Measurements from ENCODE around the gene LRIG2. TPM values are rescaled to one million over a fixed set of nuclear protein-coding genes. Genes with fewer than 3 reads are reported as not detected.
"Not testable (repeated sequence)": the region's sequence is repeated elsewhere in the genome, so short reads cannot be mapped to it uniquely, and the experiment has no call there.

Gene LRIG2
- total RNA-seq, 2 experiments from 2014 or later = 13.0 to 13.8 TPM

GRCh38 chr1:113042285-113043143, 30.5 kb upstream of the LRIG2 start:
- Mint-ChIP-seq H3K36me3 (ENCODE audit: low read depth) (no peaks in the 10 kb centered on the region), H3K27ac (peak overlapping the region; percentile 10), H3K4me1 (peaks cover 35% of the 10 kb centered on the region), H3K9me3 (no peaks in the 10 kb centered on the region), H3K27me3 (no peaks in the 10 kb centered on the region), H3K4me3 (no peak overlapping the region)
- CTCF ChIA-PET = interaction anchor here (0.6 to 2.5 kb wide), 8 partner anchors 10 to 323 kb away, joined by 3 to 13 read pairs (median 4); partner anchors contain the start of gene LRIG2
- POLR2A ChIA-PET = interaction anchor here (0.6 kb wide), 1 partner anchor 660 kb away, joined by 3 read pairs; no protein-coding TSS in a partner anchor
- peak; percentile 20 for DNase-seq

- CTCF ChIA-PET = interaction anchor here (1.1 to 2.5 kb wide), 6 partner anchors 11 to 324 kb away, joined by 3 to 13 read pairs (median 4); partner anchors contain the start of gene LRIG2
- DNase-seq; POLR2A ChIA-PET; H3K27ac Mint-ChIP-seq; H3K9me3 Mint-ChIP-seq; H3K27me3 Mint-ChIP-seq; H3K4me3 Mint-ChIP-seq; H3K36me3 Mint-ChIP-seq (ENCODE audit: low read depth): not testable (repeated sequence)
- H3K4me1 Mint-ChIP-seq = peaks cover 41% of the 10 kb centered on the region
These were observed 29.9 kb upstream of the LRIG2 start for GRCh38 chr1:113043144-113043488.

GRCh38 chr1:113046569-113046968, 26.4 kb upstream of the LRIG2 start:
- CTCF ChIA-PET = interaction anchor here (1.1 to 1.8 kb wide), 2 partner anchors 19 to 26 kb away, joined by 4 to 7 read pairs; partner anchors contain the start of gene LRIG2
- Mint-ChIP-seq H3K27me3 (no peaks in the 10 kb centered on the region), H3K9me3 (no peaks in the 10 kb centered on the region), H3K36me3 (ENCODE audit: low read depth) (no peaks in the 10 kb centered on the region), H3K4me3 (peak overlapping the region; percentile 55), H3K4me1 (peaks cover 47% of the 10 kb centered on the region), H3K27ac (peak overlapping the region; percentile 85)
- peak; percentile 37 for DNase-seq
- POLR2A ChIA-PET = no interaction called here

DNA sequence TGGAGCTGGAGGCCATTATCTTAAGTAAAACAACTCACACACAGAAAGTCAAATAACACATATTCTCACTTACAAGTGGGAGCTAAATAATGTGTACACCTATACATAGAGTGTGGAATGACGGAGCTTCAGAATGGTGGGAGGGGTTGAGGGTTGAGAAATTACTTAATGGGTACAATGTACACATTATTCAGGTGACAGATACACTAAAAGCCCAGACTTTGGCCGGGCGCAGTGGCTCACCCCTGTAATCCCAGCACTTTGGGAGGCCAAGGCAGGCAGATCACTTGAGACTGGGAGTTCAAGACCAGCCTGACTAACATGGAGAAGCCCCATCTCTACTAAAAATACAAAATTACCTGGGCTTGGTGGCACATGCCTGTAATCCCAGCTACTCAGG, 24.9 kb upstream of the LRIG2 start:
- Mint-ChIP-seq H3K36me3 (ENCODE audit: low read depth) (no peaks in the 10 kb centered on the region), H3K27me3 (no peaks in the 10 kb centered on the region), H3K27ac (peak overlapping the region; percentile 13), H3K4me1 (peaks cover 34% of the 10 kb centered on the region), H3K4me3 (no peak overlapping the region), H3K9me3 (no peaks in the 10 kb centered on the region)
- ChIA-PET POLR2A (no interaction called here), CTCF (interaction anchor here (1.1 kb wide), 1 partner anchor 25 kb away, joined by 7 read pairs; the partner anchor contains the start of gene LRIG2)
- DNase-seq = no peak

GRCh38 chr1:113053344-113054126, 19.5 kb upstream of the LRIG2 start:
- ChIA-PET POLR2A (no interaction called here), CTCF (interaction anchor here (0.6 to 1.7 kb wide), 3 partner anchors 11 to 212 kb away, joined by 3 to 7 read pairs (median 3); partner anchors contain the start of gene LRIG2)
- H3K36me3 Mint-ChIP-seq (ENCODE audit: low read depth) = no peaks in the 10 kb centered on the region
- H3K4me1 Mint-ChIP-seq = peaks cover 33% of the 10 kb centered on the region
- no peak overlapping the region for H3K4me3 Mint-ChIP-seq
- H3K27me3 Mint-ChIP-seq = no peaks in the 10 kb centered on the region
- H3K9me3 Mint-ChIP-seq = no peaks in the 10 kb centered on the region
- H3K27ac Mint-ChIP-seq = peak overlapping the region; percentile 58
- no peak for DNase-seq

DNA sequence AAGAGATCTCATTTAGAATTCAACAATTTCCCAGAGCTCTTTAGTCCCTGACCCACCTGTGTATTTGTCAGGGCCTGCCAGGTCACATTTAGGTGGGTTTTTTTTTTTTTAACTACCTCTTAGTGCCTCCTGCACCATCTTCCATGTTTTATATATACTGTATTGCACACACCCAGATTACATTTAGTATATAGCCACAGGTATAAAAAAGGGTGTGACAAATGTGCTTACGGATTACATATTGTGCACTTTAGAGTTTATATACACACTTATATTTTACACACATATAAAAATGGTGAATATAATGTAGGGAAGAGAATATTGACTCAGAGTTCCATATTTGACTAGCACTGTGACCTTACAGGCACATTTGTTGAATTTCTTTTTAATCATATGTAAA, 17.4 kb upstream of the LRIG2 start:
- H3K9me3 Mint-ChIP-seq = no peaks in the 10 kb centered on the region
- H3K27me3 Mint-ChIP-seq = no peaks in the 10 kb centered on the region
- no peak for DNase-seq
- POLR2A ChIA-PET = no interaction called here
- H3K27ac Mint-ChIP-seq = no peak overlapping the region
- CTCF ChIA-PET = interaction anchor here (1.4 to 3.6 kb wide), 2 partner anchors 17 to 21 kb away, joined by 5 to 37 read pairs; partner anchors contain the start of gene LRIG2
- peaks cover 29% of the 10 kb centered on the region for H3K4me1 Mint-ChIP-seq
- H3K4me3 Mint-ChIP-seq = no peak overlapping the region
- H3K36me3 Mint-ChIP-seq (ENCODE audit: low read depth) = no peaks in the 10 kb centered on the region

DNA sequence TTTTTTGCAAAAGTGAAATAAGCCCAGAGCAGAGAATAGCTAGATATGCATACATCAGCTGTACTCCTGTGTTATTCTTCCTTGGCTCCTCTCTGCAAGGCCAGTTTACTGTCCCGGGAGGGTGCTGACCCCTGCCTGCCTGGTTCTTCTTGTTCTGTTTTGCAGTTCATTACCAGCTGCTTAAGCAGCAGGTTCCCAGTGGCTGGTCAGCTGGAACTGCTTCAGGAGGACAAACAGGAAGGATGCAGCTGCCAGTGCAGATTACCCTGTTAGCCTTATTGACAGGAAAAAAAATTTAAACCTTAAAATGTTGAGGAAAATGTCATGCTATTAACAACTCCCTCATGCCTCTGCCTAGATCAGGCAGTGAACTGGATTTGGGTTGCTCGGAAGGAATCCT, 16.0 kb upstream of the LRIG2 start:
- Mint-ChIP-seq H3K4me3 (no peak overlapping the region), H3K9me3 (no peaks in the 10 kb centered on the region), H3K36me3 (ENCODE audit: low read depth) (no peaks in the 10 kb centered on the region), H3K4me1 (peaks cover 25% of the 10 kb centered on the region), H3K27ac (no peak overlapping the region), H3K27me3 (no peaks in the 10 kb centered on the region)
- no peak for DNase-seq
- ChIA-PET POLR2A (no interaction called here), CTCF (interaction anchor here (0.6 to 3.6 kb wide), 3 partner anchors 16 to 504 kb away, joined by 3 to 37 read pairs (median 4); partner anchors contain the start of gene LRIG2)

DNA sequence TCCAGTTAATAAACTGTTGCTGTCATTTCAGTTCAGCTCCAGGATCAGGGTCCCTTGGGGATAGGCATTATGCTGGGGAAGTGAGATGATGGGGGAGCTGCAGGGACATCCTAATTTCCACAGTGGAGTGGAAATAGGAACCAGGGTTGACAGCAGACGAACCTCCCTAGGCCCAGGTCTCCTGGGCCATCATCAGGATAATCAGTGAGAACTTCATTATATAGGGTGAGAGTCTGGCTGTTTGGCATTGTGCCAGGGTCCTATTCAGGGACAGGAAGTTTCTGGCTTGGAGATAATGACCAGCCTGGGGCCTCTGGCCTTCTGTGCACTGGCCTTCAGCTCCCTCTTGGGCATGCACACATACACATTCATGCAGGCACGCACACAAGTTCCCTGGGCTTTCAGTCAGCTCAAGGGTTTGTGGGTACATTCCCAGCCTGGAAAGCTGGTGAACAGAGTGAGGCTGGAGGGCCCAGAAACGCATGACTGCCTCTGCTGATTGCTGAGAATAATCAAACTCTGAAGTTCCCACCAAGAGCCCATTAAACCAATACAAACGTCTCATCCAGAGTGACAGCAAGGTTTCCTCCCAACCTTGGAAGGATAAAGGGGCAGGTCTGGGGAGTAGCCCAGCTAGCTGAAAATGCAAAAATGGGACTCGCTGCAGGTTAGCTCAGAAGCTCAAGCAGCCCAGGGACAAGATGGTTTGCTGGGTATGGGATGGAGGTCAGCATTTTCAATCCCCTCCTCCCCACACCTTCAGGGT, 13.9 kb upstream of the LRIG2 start:
- Mint-ChIP-seq H3K4me1 (peaks cover 18% of the 10 kb centered on the region), H3K27me3 (no peaks in the 10 kb centered on the region), H3K36me3 (ENCODE audit: low read depth) (no peaks in the 10 kb centered on the region), H3K9me3 (no peaks in the 10 kb centered on the region), H3K4me3 (no peak overlapping the region), H3K27ac (no peak overlapping the region)
- no peak for DNase-seq
- POLR2A ChIA-PET = no interaction called here
- CTCF ChIA-PET = interaction anchor here (0.8 to 3.6 kb wide), 4 partner anchors 9 to 172 kb away, joined by 4 to 37 read pairs (median 8); partner anchors contain the start of gene LRIG2

DNA sequence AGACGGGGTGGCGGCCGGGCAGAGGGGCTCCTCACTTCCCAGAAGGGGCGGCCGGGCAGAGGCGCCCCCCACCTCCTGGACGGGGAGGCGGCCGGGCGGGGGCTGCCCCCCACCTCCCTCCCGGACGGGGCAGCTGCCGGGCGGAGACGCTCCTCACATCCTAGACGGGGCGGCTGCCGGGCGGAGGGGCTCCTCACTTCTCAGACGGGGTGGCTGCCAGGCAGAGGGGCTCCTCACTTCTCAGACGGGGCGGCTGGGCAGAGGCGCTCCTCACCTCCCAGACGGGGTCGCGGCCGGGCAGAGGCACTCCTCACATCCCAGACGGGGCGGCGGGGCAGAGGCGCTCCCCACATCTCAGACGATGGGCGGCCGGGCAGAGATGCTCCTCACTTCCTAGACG, 9.5 kb upstream of the LRIG2 start:
- CTCF ChIA-PET = interaction anchor here (1.2 kb wide), 1 partner anchor 9 kb away, joined by 5 read pairs; the partner anchor contains the start of gene LRIG2
- H3K27me3 Mint-ChIP-seq; H3K4me1 Mint-ChIP-seq; DNase-seq; H3K9me3 Mint-ChIP-seq; H3K27ac Mint-ChIP-seq; POLR2A ChIA-PET; H3K36me3 Mint-ChIP-seq (ENCODE audit: low read depth); H3K4me3 Mint-ChIP-seq: not testable (repeated sequence)

DNA sequence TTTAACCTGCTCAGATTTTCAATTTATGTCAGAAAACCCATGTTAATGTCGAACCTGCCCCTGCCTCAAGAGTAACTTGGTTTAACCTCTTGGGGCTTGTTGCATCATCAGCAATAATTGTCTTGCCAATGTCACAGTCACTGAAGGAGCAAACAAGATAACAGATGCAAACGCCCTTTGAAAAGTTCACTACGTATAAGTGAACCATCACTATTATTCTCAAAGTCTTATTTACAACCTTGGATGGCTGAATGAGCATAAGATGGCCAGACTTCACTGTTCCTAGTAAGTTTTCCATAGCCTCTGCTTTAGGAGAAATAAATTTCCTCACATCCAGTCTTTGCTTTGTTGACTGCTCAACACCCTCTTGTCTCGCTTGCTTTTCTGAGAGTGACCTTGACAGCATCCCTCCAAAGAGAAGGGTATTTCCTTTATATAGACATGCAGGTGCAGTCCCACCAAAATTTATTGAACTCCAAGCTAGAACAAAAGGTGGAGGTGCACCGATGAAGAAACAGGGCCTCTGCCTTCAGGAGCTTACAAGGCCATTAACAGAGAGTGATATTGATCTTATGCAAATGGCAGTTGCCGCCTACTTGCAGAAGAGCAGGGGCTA, 749 bp upstream of the LRIG2 start:
- H3K27ac Mint-ChIP-seq = peak overlapping the region; percentile 93
- no peak for DNase-seq
- peak overlapping the region; percentile 96 for H3K4me3 Mint-ChIP-seq
- POLR2A ChIA-PET = interaction anchor here (2.2 kb wide), 1 partner anchor 116 kb away, joined by 6 read pairs; the partner anchor contains the start of gene SLC16A1
- no peaks in the 10 kb centered on the region for H3K27me3 Mint-ChIP-seq
- no peaks in the 10 kb centered on the region for H3K9me3 Mint-ChIP-seq
- CTCF ChIA-PET = interaction anchor here (0.6 to 2.7 kb wide), 46 partner anchors 8 to 425 kb away, joined by 3 to 37 read pairs (median 6); partner anchors contain the start of genes MOV10, PPM1J and SLC16A1
- H3K4me1 Mint-ChIP-seq = peaks cover 32% of the 10 kb centered on the region
- H3K36me3 Mint-ChIP-seq (ENCODE audit: low read depth) = no peaks in the 10 kb centered on the region

DNA sequence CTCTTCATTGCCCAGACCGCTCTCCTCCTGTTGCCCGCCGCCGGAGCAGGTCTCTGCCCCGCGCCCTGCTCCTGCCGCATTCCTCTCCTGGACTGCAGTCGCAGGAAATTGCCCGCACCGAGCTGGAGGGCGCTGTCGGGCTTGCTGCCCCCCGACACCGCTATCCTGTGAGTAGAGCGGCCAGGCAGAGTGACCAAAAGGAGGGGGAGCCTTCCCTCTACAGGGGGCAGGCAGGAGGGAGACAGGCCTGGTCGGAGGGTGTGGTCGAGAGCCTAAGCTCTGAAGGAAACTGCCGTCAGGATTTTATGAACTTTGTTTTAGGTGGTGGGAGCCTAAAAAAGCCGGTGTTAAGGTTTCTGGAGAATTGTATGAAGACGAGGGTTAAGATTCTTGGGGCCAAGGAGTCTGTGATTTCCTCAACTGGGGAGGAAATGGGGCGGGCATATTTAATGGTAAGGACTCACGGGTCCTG, 517 bp downstream of the LRIG2 start:
- Mint-ChIP-seq H3K36me3 (ENCODE audit: low read depth) (peaks cover 9% of the 10 kb centered on the region), H3K27me3 (no peaks in the 10 kb centered on the region), H3K9me3 (no peaks in the 10 kb centered on the region), H3K4me1 (peaks cover 32% of the 10 kb centered on the region), H3K4me3 (peak overlapping the region; percentile 96), H3K27ac (peak overlapping the region; percentile 93)
- DNase-seq = no peak
- ChIA-PET CTCF (interaction anchor here (0.6 to 2.7 kb wide), 39 partner anchors 9 to 426 kb away, joined by 3 to 37 read pairs (median 7); partner anchors contain the start of gene PPM1J), POLR2A (interaction anchor here (0.6 to 2.2 kb wide), 2 partner anchors 117 to 354 kb away, joined by 3 to 6 read pairs; partner anchors contain the start of gene SLC16A1)

Data from activated CD4-positive, alpha-beta T cell treated with anti-CD3 and anti-CD28 coated beads, Interleukin-2, amount 10 ng/mL, durations not matched to agents 7 days and 5 days (primary cell).